GM12873 (cell line): ENCODE measurements around the gene R3HDM1.

Source experiments
- CTCF ChIP-seq: IDR thresholded peaks from 2 replicates; pipeline ENCODE4 v1.5.1; 2012; ENCODE audit warnings: low read depth, mild to moderate bottlenecking, moderate library complexity, low read length, control low read depth; ENCODE audit not compliant: insufficient read depth; ENCODE audit errors: missing control alignments

The R3HDM1 gene

GRCh38 chr2:135573620-135574019, 42.3 kb downstream of the R3HDM1 start:
- no peak for TF ChIP-seq CTCF

- TF ChIP-seq CTCF, result no peak
Observed at GRCh38 chr2:135581282-135581681, 50.0 kb downstream of the R3HDM1 start.

- TF ChIP-seq CTCF, result no peak
Observed at GRCh38 chr2:135582383-135582782, 51.1 kb downstream of the R3HDM1 start.

- TF ChIP-seq CTCF, result peak; percentile 11
Observed at GRCh38 chr2:135585586-135585985, 54.3 kb downstream of the R3HDM1 start.

GRCh38 chr2:135586148-135586547, 54.9 kb downstream of the R3HDM1 start:
- no peak for TF ChIP-seq CTCF

GRCh38 chr2:135587958-135588357, 56.7 kb downstream of the R3HDM1 start:
- TF ChIP-seq CTCF, result no peak

GRCh38 chr2:135590619-135591260, 59.5 kb downstream of the R3HDM1 start:
- TF ChIP-seq CTCF, result no peak
